Colonic mucosa (tissue), 4 donors: ENCODE measurements around the gene ZMYND15. TPM values are rescaled to one million over a fixed set of nuclear protein-coding genes. Genes with fewer than 3 reads are reported as not detected.

Experiments used
- DNase-seq: peaks from one replicate; pipeline ENCODE4 v3.0.0-alpha.2; 2020
- H3K27ac ChIP-seq: fragments of 200-600 bp; one replicate; pipeline ENCODE4 v1.8.0; 2021
- H3K27me3 ChIP-seq: fragments of 200-600 bp; one replicate; pipeline ENCODE4 v1.8.0; 2021
- H3K36me3 ChIP-seq: fragments of 200-600 bp; one replicate; pipeline ENCODE4 v1.8.0; 2021
- H3K4me1 ChIP-seq: fragments of 200-600 bp; one replicate; pipeline ENCODE4 v1.8.0; 2021; ENCODE audit warnings: mild to moderate bottlenecking
- H3K4me3 ChIP-seq: fragments of 200-600 bp; one replicate; pipeline ENCODE4 v1.8.0; 2021
- H3K9ac ChIP-seq, 2 donors: one replicate each; pipeline ENCODE4 v1.7.0; 2013; ENCODE audit warnings: control low read depth in 2 of 2, low read depth in 2 of 2, low read length in 2 of 2
- H3K9me3 ChIP-seq: fragments of 200-600 bp; one replicate; pipeline ENCODE4 v1.8.0; 2021
- intact Hi-C: fragments of 100-400 bp; cut with DNase I; formaldehyde crosslinking; loops from one replicate; pipeline ENCODE4 v1.14.1; 2022
- total RNA-seq, 2 donors: library from RNA; stranded (reverse); fragmentation: NEBNext Ultra II Directional in 1 of 2; extraction: Animal tissue kit (Norgen Biotek cat#: 25700) in 1 of 2; gene quantifications; one replicate each; pipeline ENCODE4 v1.2.1, GENCODE V29; 2021
- TF ChIP-seq, protein P1 (sequence below): fragments of 200-600 bp; IDR thresholded peaks from one replicate; pipeline ENCODE4 v1.8.0; 2022; ENCODE audit warnings: antibody characterized with exemption, mild to moderate bottlenecking
- donor health status: healthy.
- donor health status: DM: no; HTN: no; CAD: no.
- donor health status: DM: no; HTN: no; CAD: no.

The ZMYND15 gene
- total RNA-seq, 2 donors from 2014 or later: 0.89 to 1.2 TPM

DNA sequence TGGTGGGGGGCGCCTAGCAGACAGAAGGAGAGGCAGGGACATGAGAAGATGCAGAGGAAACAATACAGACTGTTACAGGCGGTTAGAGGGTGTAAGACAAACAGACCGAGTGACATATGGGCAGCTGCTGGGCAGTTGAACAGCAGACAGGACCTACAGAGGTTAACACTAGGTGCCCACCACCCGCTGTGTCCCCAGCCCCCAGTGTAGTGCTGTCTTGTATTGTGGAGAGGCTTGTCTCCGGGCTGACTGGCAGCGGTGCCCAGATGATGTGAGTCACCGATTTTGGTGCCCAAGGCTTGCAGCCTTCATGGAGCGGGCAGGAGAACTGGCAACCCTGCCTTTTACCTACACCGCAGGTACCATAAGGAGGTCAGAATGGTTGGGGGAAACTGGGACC lies 2.5 kb downstream of the ZMYND15 start:
- intact Hi-C loops: no loop called here
- Histone ChIP-seq H3K9ac (no peak overlapping the region), H3K4me3 (no peak overlapping the region), H3K36me3 (no peaks in the 10 kb centered on the region), H3K27ac (no peak overlapping the region), H3K9me3 (no peaks in the 10 kb centered on the region), H3K27me3 (no peaks in the 10 kb centered on the region), H3K4me1 (peaks cover 3% of the 10 kb centered on the region)
- no peak for DNase-seq
- TF ChIP-seq, protein P1, sequence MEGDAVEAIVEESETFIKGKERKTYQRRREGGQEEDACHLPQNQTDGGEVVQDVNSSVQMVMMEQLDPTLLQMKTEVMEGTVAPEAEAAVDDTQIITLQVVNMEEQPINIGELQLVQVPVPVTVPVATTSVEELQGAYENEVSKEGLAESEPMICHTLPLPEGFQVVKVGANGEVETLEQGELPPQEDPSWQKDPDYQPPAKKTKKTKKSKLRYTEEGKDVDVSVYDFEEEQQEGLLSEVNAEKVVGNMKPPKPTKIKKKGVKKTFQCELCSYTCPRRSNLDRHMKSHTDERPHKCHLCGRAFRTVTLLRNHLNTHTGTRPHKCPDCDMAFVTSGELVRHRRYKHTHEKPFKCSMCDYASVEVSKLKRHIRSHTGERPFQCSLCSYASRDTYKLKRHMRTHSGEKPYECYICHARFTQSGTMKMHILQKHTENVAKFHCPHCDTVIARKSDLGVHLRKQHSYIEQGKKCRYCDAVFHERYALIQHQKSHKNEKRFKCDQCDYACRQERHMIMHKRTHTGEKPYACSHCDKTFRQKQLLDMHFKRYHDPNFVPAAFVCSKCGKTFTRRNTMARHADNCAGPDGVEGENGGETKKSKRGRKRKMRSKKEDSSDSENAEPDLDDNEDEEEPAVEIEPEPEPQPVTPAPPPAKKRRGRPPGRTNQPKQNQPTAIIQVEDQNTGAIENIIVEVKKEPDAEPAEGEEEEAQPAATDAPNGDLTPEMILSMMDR: no peak

DNA sequence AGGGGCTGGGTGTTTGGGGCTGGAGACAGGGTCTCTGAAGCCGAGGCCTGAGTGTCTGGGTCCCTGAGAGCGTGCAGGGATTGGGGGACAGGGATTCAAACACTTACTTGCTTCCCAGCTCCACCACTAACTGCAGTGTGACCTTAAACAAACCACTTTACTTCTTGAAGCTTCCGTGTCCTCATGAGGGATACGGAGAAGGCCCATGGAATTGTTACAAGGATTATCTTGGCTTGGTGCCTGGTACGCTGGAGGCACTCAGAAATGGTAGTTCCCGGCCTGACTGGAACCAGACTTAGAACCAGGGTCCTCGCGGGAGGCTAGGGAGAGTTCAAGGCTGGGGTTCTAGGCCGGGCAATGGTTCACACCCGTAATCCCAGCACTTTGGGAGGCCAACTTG lies 3.0 kb downstream of the ZMYND15 start:
- H3K4me3 ChIP-seq: no peak overlapping the region
- H3K27ac ChIP-seq: no peak overlapping the region
- H3K36me3 ChIP-seq: no peaks in the 10 kb centered on the region
- intact Hi-C loops: no loop called here
- no peak overlapping the region for H3K9ac ChIP-seq
- H3K27me3 ChIP-seq: no peaks in the 10 kb centered on the region
- TF ChIP-seq, protein P1: no peak
- no peaks in the 10 kb centered on the region for H3K9me3 ChIP-seq
- peak; percentile 51 for DNase-seq
- peaks cover 3% of the 10 kb centered on the region for H3K4me1 ChIP-seq

DNA sequence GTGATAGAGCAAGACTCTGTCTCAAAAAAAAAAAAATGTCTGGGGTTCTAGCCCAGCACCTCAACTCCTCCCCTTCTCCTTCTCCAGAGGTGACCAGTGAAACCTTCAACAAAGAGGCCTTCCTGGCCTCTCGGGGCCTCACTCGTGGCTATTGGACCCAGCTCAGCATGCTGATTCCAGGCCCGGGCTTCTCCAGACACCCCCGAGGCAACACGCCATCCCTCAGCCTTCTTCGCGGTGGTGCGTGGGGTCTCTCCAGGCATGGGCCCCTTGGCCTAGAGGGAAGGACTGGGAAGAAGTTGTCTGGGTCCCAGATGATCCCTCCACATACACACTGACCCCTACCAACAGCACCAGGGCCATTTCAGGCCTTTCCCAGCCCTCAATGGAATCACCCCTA lies 3.6 kb downstream of the ZMYND15 start:
- no peak overlapping the region for H3K4me3 ChIP-seq
- H3K4me1 ChIP-seq: peaks cover 3% of the 10 kb centered on the region
- no peaks in the 10 kb centered on the region for H3K27me3 ChIP-seq
- intact Hi-C loops: no loop called here
- no peaks in the 10 kb centered on the region for H3K9me3 ChIP-seq
- H3K9ac ChIP-seq: no peak overlapping the region
- TF ChIP-seq, protein P1: no peak
- H3K27ac ChIP-seq: no peak overlapping the region
- no peak for DNase-seq
- H3K36me3 ChIP-seq: no peaks in the 10 kb centered on the region

DNA sequence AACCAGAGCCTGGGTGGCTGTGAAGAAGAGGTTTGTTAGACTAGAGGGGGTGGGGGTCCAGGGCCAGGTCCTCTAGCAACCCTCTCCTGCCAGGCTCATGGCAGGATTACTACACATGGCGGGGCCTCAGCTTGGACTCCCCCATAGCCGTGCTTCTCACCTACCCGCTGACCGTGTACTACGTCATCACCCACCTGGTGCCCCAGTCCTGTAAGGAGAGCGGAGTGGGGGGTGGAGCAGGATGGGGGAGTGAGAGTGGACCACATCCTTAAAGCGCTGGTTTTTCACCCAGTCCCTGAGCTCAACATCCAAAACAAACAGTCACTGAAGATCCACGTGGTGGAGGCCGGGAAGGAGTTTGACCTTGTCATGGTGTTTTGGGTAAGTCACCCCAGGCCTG lies 4.3 kb downstream of the ZMYND15 start:
- H3K4me3 ChIP-seq: no peak overlapping the region
- no peaks in the 10 kb centered on the region for H3K36me3 ChIP-seq
- H3K9me3 ChIP-seq: no peaks in the 10 kb centered on the region
- intact Hi-C loops: no loop called here
- peaks cover 3% of the 10 kb centered on the region for H3K4me1 ChIP-seq
- no peak for DNase-seq
- TF ChIP-seq, protein P1: no peak
- H3K9ac ChIP-seq: no peak overlapping the region
- no peak overlapping the region for H3K27ac ChIP-seq
- H3K27me3 ChIP-seq: no peaks in the 10 kb centered on the region

- peaks cover 3% of the 10 kb centered on the region for H3K4me1 ChIP-seq
- DNase-seq: no peak
- no peak overlapping the region for H3K4me3 ChIP-seq
- H3K27ac ChIP-seq: no peak overlapping the region
- no peaks in the 10 kb centered on the region for H3K27me3 ChIP-seq
- no peak overlapping the region for H3K9ac ChIP-seq
- no peaks in the 10 kb centered on the region for H3K9me3 ChIP-seq
- TF ChIP-seq, protein P1: no peak
- intact Hi-C loops: no loop called here
- no peaks in the 10 kb centered on the region for H3K36me3 ChIP-seq
These were observed 5.7 kb downstream of the ZMYND15 start for GRCh38 chr17:4744999-4745969.
